ENCODE results near the gene PVRIG. TPM values are rescaled to one million over a fixed set of nuclear protein-coding genes. Genes with fewer than 3 reads are reported as not detected.
"Not testable (repeated sequence)": the region's sequence is repeated elsewhere in the genome, so short reads cannot be mapped to it uniquely, and the experiment has no call there.

Gene PVRIG
- total RNA-seq, 1 experiment from 2014 or later, result 0.70 TPM

GRCh38 chr7:100213672-100214071, 6.1 kb upstream of the PVRIG start:
- Histone ChIP-seq H4K91ac (ENCODE audit: insufficient read length, low read depth, low read length) (no peak overlapping the region), H2BK20ac (ENCODE audit: low read depth, low read length, poor library complexity, severe bottlenecking) (no peak overlapping the region), H2BK5ac (ENCODE audit: insufficient read length, low read length) (no peak overlapping the region), H3K79me2 (ENCODE audit: insufficient read depth, low read length) (no peaks in the 10 kb centered on the region), H3K23ac (ENCODE audit: insufficient read length, low read depth, low read length) (no peak overlapping the region), H3T11ph (ENCODE audit: low read length) (no peak overlapping the region), H2BK12ac (ENCODE audit: insufficient read length, low read depth, low read length) (no peak overlapping the region), H3K9me3 (ENCODE audit: control insufficient read depth, low read depth, low read length) (no peaks in the 10 kb centered on the region), H4K20me1 (ENCODE audit: control insufficient read depth, insufficient read depth, insufficient read length) (no peaks in the 10 kb centered on the region), H3K23me2 (ENCODE audit: insufficient read length, low read depth, low read length, poor library complexity, severe bottlenecking) (no peaks in the 10 kb centered on the region), H3K9ac (ENCODE audit: extremely low read depth, insufficient read length, low read length) (no peak overlapping the region), H3K56ac (ENCODE audit: insufficient read length, low read depth, low read length) (no peak overlapping the region), H4K8ac (replicated peaks; ENCODE audit: insufficient read length, low read depth, low read length) (no peak overlapping the region), H3K79me1 (ENCODE audit: insufficient read depth, low read depth, low read length, poor library complexity, severe bottlenecking) (no peaks in the 10 kb centered on the region), H3K14ac (ENCODE audit: insufficient read depth, low read length) (no peak overlapping the region), H2BK120ac (ENCODE audit: low read depth, low read length, poor library complexity, severe bottlenecking) (no peak overlapping the region), H2BK15ac (ENCODE audit: low read depth, low read length) (no peak overlapping the region), H3K27ac (ENCODE audit: insufficient read length, low read depth, low read length) (no peak overlapping the region), H3K4me2 (ENCODE audit: insufficient read depth, insufficient read length, low read length) (no peak overlapping the region), H3K4me1 (ENCODE audit: insufficient read depth, low read length) (no peaks in the 10 kb centered on the region), H3K18ac (ENCODE audit: insufficient read length, low read depth, low read length) (no peak overlapping the region), H4K5ac (ENCODE audit: insufficient read length, low read depth, low read length) (no peak overlapping the region), H2AFZ (ENCODE audit: low read length) (no peak overlapping the region), H3K27me3 (ENCODE audit: insufficient read depth, low read length) (peaks cover 3% of the 10 kb centered on the region; the same call in 1 of the 2 replicates), H2AK5ac (ENCODE audit: insufficient read length, low read length) (no peak overlapping the region), H3K4ac (ENCODE audit: low read depth, low read length) (no peak overlapping the region)
- Mint-ChIP-seq H3K27me3 (ENCODE audit: low read depth) (peaks cover 65% of the 10 kb centered on the region), H3K9me3 (no peaks in the 10 kb centered on the region), H3K4me1 (peaks cover 13 to 32% of the 10 kb centered on the region in 2 experiments), H3K27ac (no peak overlapping the region; a peak in 1 of 7 replicates), H3K36me3 (ENCODE audit: insufficient read depth in 1 of 3, low read depth in 3 of 3) (no peaks in the 10 kb centered on the region), H3K4me3 (no peak overlapping the region)
- WGBS (ENCODE audit: extremely low coverage, insufficient read length, low lambda C conversion rate), result no CpG with 5 or more reads among the region's 6 CpGs
- TF ChIP-seq, protein P1, sequence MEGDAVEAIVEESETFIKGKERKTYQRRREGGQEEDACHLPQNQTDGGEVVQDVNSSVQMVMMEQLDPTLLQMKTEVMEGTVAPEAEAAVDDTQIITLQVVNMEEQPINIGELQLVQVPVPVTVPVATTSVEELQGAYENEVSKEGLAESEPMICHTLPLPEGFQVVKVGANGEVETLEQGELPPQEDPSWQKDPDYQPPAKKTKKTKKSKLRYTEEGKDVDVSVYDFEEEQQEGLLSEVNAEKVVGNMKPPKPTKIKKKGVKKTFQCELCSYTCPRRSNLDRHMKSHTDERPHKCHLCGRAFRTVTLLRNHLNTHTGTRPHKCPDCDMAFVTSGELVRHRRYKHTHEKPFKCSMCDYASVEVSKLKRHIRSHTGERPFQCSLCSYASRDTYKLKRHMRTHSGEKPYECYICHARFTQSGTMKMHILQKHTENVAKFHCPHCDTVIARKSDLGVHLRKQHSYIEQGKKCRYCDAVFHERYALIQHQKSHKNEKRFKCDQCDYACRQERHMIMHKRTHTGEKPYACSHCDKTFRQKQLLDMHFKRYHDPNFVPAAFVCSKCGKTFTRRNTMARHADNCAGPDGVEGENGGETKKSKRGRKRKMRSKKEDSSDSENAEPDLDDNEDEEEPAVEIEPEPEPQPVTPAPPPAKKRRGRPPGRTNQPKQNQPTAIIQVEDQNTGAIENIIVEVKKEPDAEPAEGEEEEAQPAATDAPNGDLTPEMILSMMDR (conservative IDR thresholded peaks at IDR 0.05), result no peak
- no peak for DNase-seq

GRCh38 chr7:100214356-100214755, 5.4 kb upstream of the PVRIG start:
- H4K20me1 ChIP-seq (ENCODE audit: control insufficient read depth, insufficient read depth, insufficient read length); H3K4ac ChIP-seq (ENCODE audit: low read depth, low read length); H2BK12ac ChIP-seq (ENCODE audit: insufficient read length, low read depth, low read length); DNase-seq; H3K23ac ChIP-seq (ENCODE audit: insufficient read length, low read depth, low read length); H2BK5ac ChIP-seq (ENCODE audit: insufficient read length, low read length); H3K9me3 ChIP-seq (ENCODE audit: control insufficient read depth, low read depth, low read length); H2BK15ac ChIP-seq (ENCODE audit: low read depth, low read length); H4K5ac ChIP-seq (ENCODE audit: insufficient read length, low read depth, low read length); H3K4me3 Mint-ChIP-seq; H2AFZ ChIP-seq (ENCODE audit: low read length); H3K4me1 ChIP-seq (ENCODE audit: insufficient read depth, low read length); H4K91ac ChIP-seq (ENCODE audit: insufficient read length, low read depth, low read length); H4K8ac ChIP-seq (replicated peaks; ENCODE audit: insufficient read length, low read depth, low read length); H3K9ac ChIP-seq (ENCODE audit: extremely low read depth, insufficient read length, low read length); H3K27me3 ChIP-seq (ENCODE audit: insufficient read depth, low read length); H3K79me1 ChIP-seq (ENCODE audit: insufficient read depth, low read depth, low read length, poor library complexity, severe bottlenecking); H3K4me2 ChIP-seq (ENCODE audit: insufficient read depth, insufficient read length, low read length); H3T11ph ChIP-seq (ENCODE audit: low read length); H3K14ac ChIP-seq (ENCODE audit: insufficient read depth, low read length); H3K18ac ChIP-seq (ENCODE audit: insufficient read length, low read depth, low read length); H2BK20ac ChIP-seq (ENCODE audit: low read depth, low read length, poor library complexity, severe bottlenecking); H2BK120ac ChIP-seq (ENCODE audit: low read depth, low read length, poor library complexity, severe bottlenecking); H2AK5ac ChIP-seq (ENCODE audit: insufficient read length, low read length); H3K79me2 ChIP-seq (ENCODE audit: insufficient read depth, low read length); H3K23me2 ChIP-seq (ENCODE audit: insufficient read length, low read depth, low read length, poor library complexity, severe bottlenecking); H3K56ac ChIP-seq (ENCODE audit: insufficient read length, low read depth, low read length); H3K9me3 Mint-ChIP-seq; H3K27ac Mint-ChIP-seq; H3K36me3 Mint-ChIP-seq (ENCODE audit: insufficient read depth in 1 of 3, low read depth in 3 of 3); H3K27ac ChIP-seq (ENCODE audit: insufficient read length, low read depth, low read length): not testable (repeated sequence)
- Mint-ChIP-seq H3K27me3 (ENCODE audit: low read depth) (peaks cover 58% of the 10 kb centered on the region), H3K4me1 (peaks cover 13 to 28% of the 10 kb centered on the region in 2 experiments)
- no CpG with 5 or more reads among the region's 5 CpGs for WGBS (ENCODE audit: extremely low coverage, insufficient read length, low lambda C conversion rate)

Data from H9 (cell line).